Measurements from ENCODE around the gene PARD3.

Gene PARD3

DNA sequence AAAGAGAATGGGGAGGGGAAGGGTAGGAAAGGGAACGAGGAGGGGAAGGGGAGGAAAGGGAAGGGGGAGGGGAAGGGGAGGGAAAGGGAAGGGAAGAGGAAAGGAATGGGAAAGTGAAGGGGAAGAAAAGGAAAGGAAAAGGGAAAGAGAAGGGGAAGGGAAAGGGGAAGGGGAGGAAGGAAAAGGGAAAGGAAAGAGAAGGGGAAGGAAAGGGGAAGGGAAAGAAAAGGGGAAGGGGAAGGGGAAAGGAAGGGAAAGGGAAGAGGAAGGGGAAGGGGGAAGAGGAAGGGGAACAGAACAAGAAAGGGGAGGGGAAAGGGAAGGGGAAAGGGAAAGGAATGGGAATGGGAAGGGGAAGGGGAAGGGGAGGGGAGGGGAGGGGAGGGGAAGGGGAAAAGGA, 352.1 kb downstream of the PARD3 start:
- Histone ChIP-seq H3K9me2 (replicated peaks; ENCODE audit: insufficient read depth, low read length) (no peaks in the 10 kb centered on the region), H3K79me2 (ENCODE audit: insufficient read depth, low read length) (no peaks in the 10 kb centered on the region), H3K27me3 (ENCODE audit: low read length) (no peaks in the 10 kb centered on the region), H3K9me3 (ENCODE audit: insufficient read depth, low read length) (no peaks in the 10 kb centered on the region), H2AFZ (ENCODE audit: low read depth, low read length, severe bottlenecking) (no peak overlapping the region), H3F3A (ENCODE audit: insufficient read depth) (no peaks in the 10 kb centered on the region), H4K20me1 (ENCODE audit: low read depth, low read length) (no peaks in the 10 kb centered on the region), H3K27ac (ENCODE audit: low read depth, low read length) (no peak overlapping the region), H3K36me3 (ENCODE audit: low read length) (no peaks in the 10 kb centered on the region), H3K9ac (ENCODE audit: low read length) (no peak overlapping the region), H3K4me3 (ENCODE audit: insufficient read depth, low read length, poor library complexity, severe bottlenecking) (no peak overlapping the region), H3K4me2 (ENCODE audit: low read depth, low read length, poor library complexity, severe bottlenecking) (no peak overlapping the region)
- no peak for TF ChIP-seq EZH2phosphoT487 (conservative IDR thresholded peaks at IDR 0.05; ENCODE audit: low read length)
- TF ChIP-seq, protein P1, sequence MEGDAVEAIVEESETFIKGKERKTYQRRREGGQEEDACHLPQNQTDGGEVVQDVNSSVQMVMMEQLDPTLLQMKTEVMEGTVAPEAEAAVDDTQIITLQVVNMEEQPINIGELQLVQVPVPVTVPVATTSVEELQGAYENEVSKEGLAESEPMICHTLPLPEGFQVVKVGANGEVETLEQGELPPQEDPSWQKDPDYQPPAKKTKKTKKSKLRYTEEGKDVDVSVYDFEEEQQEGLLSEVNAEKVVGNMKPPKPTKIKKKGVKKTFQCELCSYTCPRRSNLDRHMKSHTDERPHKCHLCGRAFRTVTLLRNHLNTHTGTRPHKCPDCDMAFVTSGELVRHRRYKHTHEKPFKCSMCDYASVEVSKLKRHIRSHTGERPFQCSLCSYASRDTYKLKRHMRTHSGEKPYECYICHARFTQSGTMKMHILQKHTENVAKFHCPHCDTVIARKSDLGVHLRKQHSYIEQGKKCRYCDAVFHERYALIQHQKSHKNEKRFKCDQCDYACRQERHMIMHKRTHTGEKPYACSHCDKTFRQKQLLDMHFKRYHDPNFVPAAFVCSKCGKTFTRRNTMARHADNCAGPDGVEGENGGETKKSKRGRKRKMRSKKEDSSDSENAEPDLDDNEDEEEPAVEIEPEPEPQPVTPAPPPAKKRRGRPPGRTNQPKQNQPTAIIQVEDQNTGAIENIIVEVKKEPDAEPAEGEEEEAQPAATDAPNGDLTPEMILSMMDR (IDR thresholded peaks at IDR 0.05; ENCODE audit: insufficient read depth, low read length, poor library complexity, severe bottlenecking) = no peak

DNA sequence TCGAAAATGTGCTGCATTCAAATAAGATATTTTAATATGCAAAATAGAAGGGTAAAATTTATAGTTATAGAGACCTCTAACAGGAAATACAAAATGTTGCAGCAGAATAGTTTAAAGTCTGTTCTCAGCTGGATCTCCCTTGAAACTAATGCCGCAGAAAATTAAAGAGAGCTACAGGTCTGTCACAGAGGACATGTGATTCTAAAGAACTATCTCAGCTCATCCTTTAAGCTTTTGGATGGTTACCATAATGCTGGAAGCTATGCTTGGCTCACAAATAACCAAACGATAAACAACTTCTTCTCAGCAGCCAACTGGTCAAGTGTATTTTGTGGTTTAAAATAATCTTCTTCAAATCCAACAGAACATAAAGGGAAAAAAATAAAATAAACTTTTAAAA, 353.0 kb downstream of the PARD3 start:
- H3K4me3 ChIP-seq (ENCODE audit: insufficient read depth, low read length, poor library complexity, severe bottlenecking) = no peak overlapping the region
- H3K9me3 ChIP-seq (ENCODE audit: insufficient read depth, low read length) = no peaks in the 10 kb centered on the region
- no peak overlapping the region for H3K27ac ChIP-seq (ENCODE audit: low read depth, low read length)
- no peaks in the 10 kb centered on the region for H3K9me2 ChIP-seq (replicated peaks; ENCODE audit: insufficient read depth, low read length)
- H3K4me2 ChIP-seq (ENCODE audit: low read depth, low read length, poor library complexity, severe bottlenecking) = no peak overlapping the region
- H3K79me2 ChIP-seq (ENCODE audit: insufficient read depth, low read length) = no peaks in the 10 kb centered on the region
- H2AFZ ChIP-seq (ENCODE audit: low read depth, low read length, severe bottlenecking) = no peak overlapping the region
- no peaks in the 10 kb centered on the region for H3K27me3 ChIP-seq (ENCODE audit: low read length)
- TF ChIP-seq EZH2phosphoT487 (conservative IDR thresholded peaks at IDR 0.05; ENCODE audit: low read length) = no peak
- TF ChIP-seq, protein P1 (IDR thresholded peaks at IDR 0.05; ENCODE audit: insufficient read depth, low read length, poor library complexity, severe bottlenecking) = no peak
- no peaks in the 10 kb centered on the region for H4K20me1 ChIP-seq (ENCODE audit: low read depth, low read length)
- no peaks in the 10 kb centered on the region for H3K36me3 ChIP-seq (ENCODE audit: low read length)
- no peak overlapping the region for H3K9ac ChIP-seq (ENCODE audit: low read length)
- H3F3A ChIP-seq (ENCODE audit: insufficient read depth) = no peaks in the 10 kb centered on the region

DNA sequence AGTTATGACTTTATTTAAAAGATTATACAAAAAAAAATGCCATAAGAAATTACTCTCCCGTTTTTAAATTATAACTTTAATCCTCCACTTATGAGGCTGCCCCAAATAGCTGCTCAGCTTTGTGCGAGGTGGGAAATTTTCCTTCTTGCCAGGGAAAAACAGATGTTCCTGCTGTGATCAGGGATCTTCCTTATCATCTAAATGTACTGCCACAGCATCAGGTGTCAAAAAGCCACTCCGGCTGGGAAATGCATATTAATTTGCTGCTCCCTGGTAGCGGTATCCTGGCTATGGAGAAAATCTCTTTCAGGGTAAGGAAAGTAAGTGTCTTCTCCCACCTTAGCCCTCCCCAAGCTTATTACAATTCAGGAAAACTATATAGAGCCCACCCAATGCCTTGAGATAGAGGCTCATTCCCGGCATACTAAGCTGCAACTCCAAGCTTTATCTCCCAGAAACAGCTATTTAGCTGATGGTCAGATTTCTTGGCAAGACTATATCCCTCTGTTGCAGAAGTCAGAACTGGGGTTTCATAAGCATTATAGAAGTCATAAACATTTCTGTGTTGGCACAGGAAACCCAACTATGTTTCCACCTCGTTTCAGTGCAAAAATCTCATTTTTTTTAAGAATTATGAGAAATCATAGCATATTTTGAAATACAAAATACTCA, 360.4 kb downstream of the PARD3 start:
- no peaks in the 10 kb centered on the region for H3K9me2 ChIP-seq (replicated peaks; ENCODE audit: insufficient read depth, low read length)
- no peaks in the 10 kb centered on the region for H3K9me3 ChIP-seq (ENCODE audit: insufficient read depth, low read length)
- H3K4me3 ChIP-seq (ENCODE audit: insufficient read depth, low read length, poor library complexity, severe bottlenecking) = no peak overlapping the region
- no peak overlapping the region for H3K27ac ChIP-seq (ENCODE audit: low read depth, low read length)
- H3F3A ChIP-seq (ENCODE audit: insufficient read depth) = no peaks in the 10 kb centered on the region
- H3K79me2 ChIP-seq (ENCODE audit: insufficient read depth, low read length) = no peaks in the 10 kb centered on the region
- no peaks in the 10 kb centered on the region for H3K27me3 ChIP-seq (ENCODE audit: low read length)
- no peak overlapping the region for H2AFZ ChIP-seq (ENCODE audit: low read depth, low read length, severe bottlenecking)
- no peaks in the 10 kb centered on the region for H3K36me3 ChIP-seq (ENCODE audit: low read length)
- H3K4me2 ChIP-seq (ENCODE audit: low read depth, low read length, poor library complexity, severe bottlenecking) = no peak overlapping the region
- TF ChIP-seq, protein P1 (IDR thresholded peaks at IDR 0.05; ENCODE audit: insufficient read depth, low read length, poor library complexity, severe bottlenecking) = no peak
- no peak for TF ChIP-seq EZH2phosphoT487 (conservative IDR thresholded peaks at IDR 0.05; ENCODE audit: low read length)
- no peaks in the 10 kb centered on the region for H4K20me1 ChIP-seq (ENCODE audit: low read depth, low read length)
- H3K9ac ChIP-seq (ENCODE audit: low read length) = no peak overlapping the region
